ENCODE results near the gene RASEF. TPM values are rescaled to one million over a fixed set of nuclear protein-coding genes. Genes with fewer than 3 reads are reported as not detected.

RASEF gene
- total RNA-seq, 2 experiments from 2014 or later, result not detected

GRCh38 chr9:83043597-83043996 lies 19.3 kb downstream of the RASEF start:
- intact Hi-C loops (cut with micrococcal nuclease), result no loop called here
- no peaks in the 10 kb centered on the region for H3K36me3 Mint-ChIP-seq (ENCODE audit: low read depth)
- H3K27me3 Mint-ChIP-seq (ENCODE audit: low read depth), result peaks cover 2% of the 10 kb centered on the region
- no peak for DNase-seq
- H3K9me3 Mint-ChIP-seq, result peaks cover 1% of the 10 kb centered on the region
- H3K4me1 Mint-ChIP-seq (ENCODE audit: low read depth), result no peaks in the 10 kb centered on the region
- H3K27ac Mint-ChIP-seq, result no peak overlapping the region
- H3K4me3 Mint-ChIP-seq, result no peak overlapping the region
- CTCF ChIA-PET, result no interaction called here

- intact Hi-C loops (cut with micrococcal nuclease), result no loop called here
- H3K4me1 Mint-ChIP-seq (ENCODE audit: low read depth), result no peaks in the 10 kb centered on the region
- peaks cover 2% of the 10 kb centered on the region for H3K27me3 Mint-ChIP-seq (ENCODE audit: low read depth)
- DNase-seq, result no peak
- H3K4me3 Mint-ChIP-seq, result no peak overlapping the region
- no peaks in the 10 kb centered on the region for H3K36me3 Mint-ChIP-seq (ENCODE audit: low read depth)
- H3K9me3 Mint-ChIP-seq, result peaks cover 1% of the 10 kb centered on the region
- H3K27ac Mint-ChIP-seq, result no peak overlapping the region
- CTCF ChIA-PET, result no interaction called here
Observed at GRCh38 chr9:83041771-83042170, 21.2 kb downstream of the RASEF start.

GRCh38 chr9:83039303-83039702 lies 23.6 kb downstream of the RASEF start:
- Mint-ChIP-seq H3K36me3 (ENCODE audit: low read depth) (no peaks in the 10 kb centered on the region), H3K27me3 (ENCODE audit: low read depth) (peaks cover 2% of the 10 kb centered on the region), H3K27ac (no peak overlapping the region), H3K4me3 (no peak overlapping the region), H3K9me3 (peaks cover 1% of the 10 kb centered on the region), H3K4me1 (ENCODE audit: low read depth) (no peaks in the 10 kb centered on the region)
- CTCF ChIA-PET, result no interaction called here
- intact Hi-C loops (cut with micrococcal nuclease), result no loop called here
- DNase-seq, result no peak

- no peak overlapping the region for H3K4me3 Mint-ChIP-seq
- H3K27ac Mint-ChIP-seq, result no peak overlapping the region
- CTCF ChIA-PET, result no interaction called here
- H3K36me3 Mint-ChIP-seq (ENCODE audit: low read depth), result no peaks in the 10 kb centered on the region
- H3K9me3 Mint-ChIP-seq, result peaks cover 1% of the 10 kb centered on the region
- intact Hi-C loops (cut with micrococcal nuclease), result no loop called here
- H3K4me1 Mint-ChIP-seq (ENCODE audit: low read depth), result no peaks in the 10 kb centered on the region
- no peak for DNase-seq
- H3K27me3 Mint-ChIP-seq (ENCODE audit: low read depth), result peaks cover 2% of the 10 kb centered on the region
Observed at GRCh38 chr9:83036043-83036442, 26.9 kb downstream of the RASEF start.

GRCh38 chr9:83035143-83035542 lies 27.8 kb downstream of the RASEF start:
- Mint-ChIP-seq H3K4me3 (no peak overlapping the region), H3K27ac (no peak overlapping the region), H3K36me3 (ENCODE audit: low read depth) (no peaks in the 10 kb centered on the region), H3K9me3 (peaks cover 1% of the 10 kb centered on the region), H3K4me1 (ENCODE audit: low read depth) (no peaks in the 10 kb centered on the region), H3K27me3 (ENCODE audit: low read depth) (peaks cover 2% of the 10 kb centered on the region)
- no peak for DNase-seq
- intact Hi-C loops (cut with micrococcal nuclease), result no loop called here
- CTCF ChIA-PET, result no interaction called here

GRCh38 chr9:83034587-83034986 lies 28.4 kb downstream of the RASEF start:
- Mint-ChIP-seq H3K4me3 (no peak overlapping the region), H3K27me3 (ENCODE audit: low read depth) (peaks cover 2% of the 10 kb centered on the region), H3K27ac (no peak overlapping the region), H3K36me3 (ENCODE audit: low read depth) (no peaks in the 10 kb centered on the region), H3K9me3 (peaks cover 1% of the 10 kb centered on the region), H3K4me1 (ENCODE audit: low read depth) (no peaks in the 10 kb centered on the region)
- no peak for DNase-seq
- intact Hi-C loops (cut with micrococcal nuclease), result no loop called here
- CTCF ChIA-PET, result no interaction called here

- H3K27me3 Mint-ChIP-seq (ENCODE audit: low read depth), result peaks cover 2% of the 10 kb centered on the region
- H3K36me3 Mint-ChIP-seq (ENCODE audit: low read depth), result no peaks in the 10 kb centered on the region
- H3K27ac Mint-ChIP-seq, result no peak overlapping the region
- DNase-seq, result no peak
- peaks cover 1% of the 10 kb centered on the region for H3K9me3 Mint-ChIP-seq
- intact Hi-C loops (cut with micrococcal nuclease), result no loop called here
- H3K4me1 Mint-ChIP-seq (ENCODE audit: low read depth), result no peaks in the 10 kb centered on the region
- CTCF ChIA-PET, result no interaction called here
- no peak overlapping the region for H3K4me3 Mint-ChIP-seq
Observed at GRCh38 chr9:83034026-83034425, 28.9 kb downstream of the RASEF start.

- H3K27ac Mint-ChIP-seq, result no peak overlapping the region
- H3K36me3 Mint-ChIP-seq (ENCODE audit: low read depth), result no peaks in the 10 kb centered on the region
- intact Hi-C loops (cut with micrococcal nuclease), result no loop called here
- H3K4me1 Mint-ChIP-seq (ENCODE audit: low read depth), result no peaks in the 10 kb centered on the region
- peaks cover 2% of the 10 kb centered on the region for H3K9me3 Mint-ChIP-seq
- H3K27me3 Mint-ChIP-seq (ENCODE audit: low read depth), result no peaks in the 10 kb centered on the region
- H3K4me3 Mint-ChIP-seq, result no peak overlapping the region
- no peak for DNase-seq
- CTCF ChIA-PET, result no interaction called here
Observed at GRCh38 chr9:83032065-83032625, 30.8 kb downstream of the RASEF start.

- Mint-ChIP-seq H3K27ac (no peak overlapping the region), H3K4me1 (ENCODE audit: low read depth) (no peaks in the 10 kb centered on the region), H3K4me3 (no peak overlapping the region), H3K27me3 (ENCODE audit: low read depth) (no peaks in the 10 kb centered on the region), H3K9me3 (peaks cover 2% of the 10 kb centered on the region), H3K36me3 (ENCODE audit: low read depth) (no peaks in the 10 kb centered on the region)
- CTCF ChIA-PET, result interaction anchor here (0.7 kb wide), 1 partner anchor 353 kb away, joined by 3 read pairs; no protein-coding TSS in a partner anchor
- no peak for DNase-seq
- intact Hi-C loops (cut with micrococcal nuclease), result no loop called here
Observed at GRCh38 chr9:83030391-83031107, 32.4 kb downstream of the RASEF start.

GRCh38 chr9:83029531-83030137 lies 33.3 kb downstream of the RASEF start:
- Mint-ChIP-seq H3K4me3 (no peak overlapping the region), H3K4me1 (ENCODE audit: low read depth) (no peaks in the 10 kb centered on the region), H3K27me3 (ENCODE audit: low read depth) (no peaks in the 10 kb centered on the region), H3K36me3 (ENCODE audit: low read depth) (no peaks in the 10 kb centered on the region), H3K9me3 (peaks cover 2% of the 10 kb centered on the region), H3K27ac (no peak overlapping the region)
- CTCF ChIA-PET, result interaction anchor here (0.7 kb wide), 1 partner anchor 352 kb away, joined by 3 read pairs; no protein-coding TSS in a partner anchor
- no peak for DNase-seq
- intact Hi-C loops (cut with micrococcal nuclease), result no loop called here

- Mint-ChIP-seq H3K9me3 (peaks cover 2% of the 10 kb centered on the region), H3K27me3 (ENCODE audit: low read depth) (no peaks in the 10 kb centered on the region), H3K4me1 (ENCODE audit: low read depth) (no peaks in the 10 kb centered on the region), H3K4me3 (no peak overlapping the region), H3K27ac (no peak overlapping the region), H3K36me3 (ENCODE audit: low read depth) (no peaks in the 10 kb centered on the region)
- no peak for DNase-seq
- intact Hi-C loops (cut with micrococcal nuclease), result no loop called here
- CTCF ChIA-PET, result no interaction called here
Observed at GRCh38 chr9:83027153-83027891, 35.6 kb downstream of the RASEF start.

GRCh38 chr9:83024506-83025125 lies 38.3 kb downstream of the RASEF start:
- Mint-ChIP-seq H3K9me3 (peaks cover 2% of the 10 kb centered on the region), H3K27me3 (ENCODE audit: low read depth) (no peaks in the 10 kb centered on the region), H3K4me3 (no peak overlapping the region), H3K4me1 (ENCODE audit: low read depth) (no peaks in the 10 kb centered on the region), H3K27ac (no peak overlapping the region), H3K36me3 (ENCODE audit: low read depth) (no peaks in the 10 kb centered on the region)
- CTCF ChIA-PET, result no interaction called here
- intact Hi-C loops (cut with micrococcal nuclease), result no loop called here
- no peak for DNase-seq

All from activated naive CD4-positive, alpha-beta T cell treated with anti-CD3 and anti-CD28 coated beads for 36 hours (primary cell).